K562 (cell line): ENCODE results near the gene BORCS5. TPM values are rescaled to one million over a fixed set of nuclear protein-coding genes. Genes with fewer than 3 reads are reported as not detected.

Source experiments
- CHD2 ChIP-seq: IDR thresholded peaks from 2 replicates; pipeline ENCODE4 v1.6.1; 2011; ENCODE audit warnings: low read depth, low read length
- E4F1 ChIP-seq: fragments of 250-450 bp; sonication (Bioruptor Pico); IDR thresholded peaks from 2 replicates; pipeline ENCODE4 v1.5.0; 2021; ENCODE audit warnings: mild to moderate bottlenecking, borderline replicate concordance
- FOXK1 ChIP-seq: sonication (generic); formaldehyde crosslinking; IDR thresholded peaks from 2 replicates; pipeline ENCODE4 v1.8.0; 2022; ENCODE audit warnings: missing genetic modification reagents, mild to moderate bottlenecking, borderline replicate concordance
- MXD1 ChIP-seq: fragments of 250-450 bp; sonication (Bioruptor Pico); IDR thresholded peaks from 2 replicates; pipeline ENCODE4 v1.8.0; 2021; ENCODE audit warnings: borderline replicate concordance, mild to moderate bottlenecking, moderate library complexity; ENCODE audit not compliant: poor library complexity, severe bottlenecking
- RFX5 ChIP-seq: IDR thresholded peaks from 2 replicates; pipeline ENCODE4 v1.6.1; 2011; ENCODE audit warnings: low read depth, mild to moderate bottlenecking, improper control_type of control experiment, low read length
- RUNX1 ChIP-seq: sonication (generic); IDR thresholded peaks from 2 replicates; pipeline ENCODE4 v1.6.1; 2016; ENCODE audit warnings: antibody characterized with exemption, low read depth
- ZNF165 ChIP-seq: fragments of 250-450 bp; sonication (Bioruptor Pico); IDR thresholded peaks from 2 replicates; pipeline ENCODE4 v1.4.0; 2020; ENCODE audit warnings: borderline replicate concordance
- polyA plus RNA-seq, 8 experiments: library from polyadenylated mRNA; depleted of rRNA in 4 of 8; stranded (reverse) in 5 of 8; unstranded in 3 of 8; fragments of >200 nt; fragmentation: Nextera tagmentation in 2 of 8; fragmentation: Illumina TruSeq in 1 of 8; extraction: Ambion mirVana in 2 of 8; extraction: Trizol in 1 of 8; gene quantifications; 2 replicates each; pipeline versions ENCODE4 v1.2.1 to v1.2.3, GENCODE V29; 2011 to 2014; ENCODE audit warnings: inconsistent platforms in 1 of 8, missing spikeins in 1 of 8
- total RNA-seq, 7 experiments: library from RNA; depleted of rRNA in 6 of 7; stranded (reverse); fragments of >200 nt in 6 of 7; fragmentation: Illumina TruSeq in 2 of 7; extraction: Trizol in 2 of 7; gene quantifications; 2 replicates each; pipeline versions ENCODE4 v1.2.1 to v1.2.3, GENCODE V29; 2011 to 2021; ENCODE audit warnings: low replicate concordance in 1 of 7
- TF ChIP-seq, protein P1 (sequence below): sonication (generic); formaldehyde crosslinking; IDR thresholded peaks from 2 replicates; pipeline ENCODE4 v1.8.0; 2023; ENCODE audit warnings: missing genetic modification reagents, mild to moderate bottlenecking, borderline replicate concordance
- TF ChIP-seq, protein P2 (sequence below), 2 experiments: IDR thresholded peaks; 2 replicates each; pipeline ENCODE4 v1.6.1; 2012; ENCODE audit warnings: improper control_type of control experiment in 2 of 2, low read depth in 2 of 2, low read length in 2 of 2, borderline replicate concordance in 1 of 2
- TF ChIP-seq, protein P3 (sequence below), 2 experiments: fragments of 450-650 bp in 1 of 2; sonication (generic) in 1 of 2; formaldehyde crosslinking in 1 of 2; IDR thresholded peaks in 1 of 2; conservative IDR thresholded peaks in 1 of 2; 2 replicates each; pipeline versions ENCODE4 v1.6.1 to v1.8.1; 2016 to 2023; ENCODE audit warnings: mild to moderate bottlenecking in 2 of 2, moderate library complexity in 2 of 2, inconsistent platforms in 1 of 2, missing genetic modification reagents in 1 of 2
- TF ChIP-seq, protein P4 (sequence below): sonication (generic); formaldehyde crosslinking; IDR thresholded peaks from 2 replicates; pipeline ENCODE4 v1.8.1; 2022; ENCODE audit warnings: missing genetic modification reagents

Gene BORCS5
- total and polyA plus RNA-seq, 9 of the 15 experiments (the other 6 are each of a cell fraction or from before 2014, with no cell fraction given): 0.31 to 12.4 (median 6.6) TPM

GRCh38 chr12:12403264-12404248 is 46.7 kb downstream of the BORCS5 start (continued):
- TF ChIP-seq E4F1 (CRISPR knock-in tag) (no peak), RUNX1 (no peak), CHD2 (no peak), MXD1 (CRISPR knock-in tag) (no peak), RFX5 (no peak), FOXK1 (CRISPR knock-in tag) (no peak), ZNF165 (CRISPR knock-in tag) (no peak)
- TF ChIP-seq, protein P1, sequence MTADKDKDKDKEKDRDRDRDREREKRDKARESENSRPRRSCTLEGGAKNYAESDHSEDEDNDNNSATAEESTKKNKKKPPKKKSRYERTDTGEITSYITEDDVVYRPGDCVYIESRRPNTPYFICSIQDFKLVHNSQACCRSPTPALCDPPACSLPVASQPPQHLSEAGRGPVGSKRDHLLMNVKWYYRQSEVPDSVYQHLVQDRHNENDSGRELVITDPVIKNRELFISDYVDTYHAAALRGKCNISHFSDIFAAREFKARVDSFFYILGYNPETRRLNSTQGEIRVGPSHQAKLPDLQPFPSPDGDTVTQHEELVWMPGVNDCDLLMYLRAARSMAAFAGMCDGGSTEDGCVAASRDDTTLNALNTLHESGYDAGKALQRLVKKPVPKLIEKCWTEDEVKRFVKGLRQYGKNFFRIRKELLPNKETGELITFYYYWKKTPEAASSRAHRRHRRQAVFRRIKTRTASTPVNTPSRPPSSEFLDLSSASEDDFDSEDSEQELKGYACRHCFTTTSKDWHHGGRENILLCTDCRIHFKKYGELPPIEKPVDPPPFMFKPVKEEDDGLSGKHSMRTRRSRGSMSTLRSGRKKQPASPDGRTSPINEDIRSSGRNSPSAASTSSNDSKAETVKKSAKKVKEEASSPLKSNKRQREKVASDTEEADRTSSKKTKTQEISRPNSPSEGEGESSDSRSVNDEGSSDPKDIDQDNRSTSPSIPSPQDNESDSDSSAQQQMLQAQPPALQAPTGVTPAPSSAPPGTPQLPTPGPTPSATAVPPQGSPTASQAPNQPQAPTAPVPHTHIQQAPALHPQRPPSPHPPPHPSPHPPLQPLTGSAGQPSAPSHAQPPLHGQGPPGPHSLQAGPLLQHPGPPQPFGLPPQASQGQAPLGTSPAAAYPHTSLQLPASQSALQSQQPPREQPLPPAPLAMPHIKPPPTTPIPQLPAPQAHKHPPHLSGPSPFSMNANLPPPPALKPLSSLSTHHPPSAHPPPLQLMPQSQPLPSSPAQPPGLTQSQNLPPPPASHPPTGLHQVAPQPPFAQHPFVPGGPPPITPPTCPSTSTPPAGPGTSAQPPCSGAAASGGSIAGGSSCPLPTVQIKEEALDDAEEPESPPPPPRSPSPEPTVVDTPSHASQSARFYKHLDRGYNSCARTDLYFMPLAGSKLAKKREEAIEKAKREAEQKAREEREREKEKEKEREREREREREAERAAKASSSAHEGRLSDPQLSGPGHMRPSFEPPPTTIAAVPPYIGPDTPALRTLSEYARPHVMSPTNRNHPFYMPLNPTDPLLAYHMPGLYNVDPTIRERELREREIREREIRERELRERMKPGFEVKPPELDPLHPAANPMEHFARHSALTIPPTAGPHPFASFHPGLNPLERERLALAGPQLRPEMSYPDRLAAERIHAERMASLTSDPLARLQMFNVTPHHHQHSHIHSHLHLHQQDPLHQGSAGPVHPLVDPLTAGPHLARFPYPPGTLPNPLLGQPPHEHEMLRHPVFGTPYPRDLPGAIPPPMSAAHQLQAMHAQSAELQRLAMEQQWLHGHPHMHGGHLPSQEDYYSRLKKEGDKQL (CRISPR knock-in tag): no peak
- TF ChIP-seq, protein P2, sequence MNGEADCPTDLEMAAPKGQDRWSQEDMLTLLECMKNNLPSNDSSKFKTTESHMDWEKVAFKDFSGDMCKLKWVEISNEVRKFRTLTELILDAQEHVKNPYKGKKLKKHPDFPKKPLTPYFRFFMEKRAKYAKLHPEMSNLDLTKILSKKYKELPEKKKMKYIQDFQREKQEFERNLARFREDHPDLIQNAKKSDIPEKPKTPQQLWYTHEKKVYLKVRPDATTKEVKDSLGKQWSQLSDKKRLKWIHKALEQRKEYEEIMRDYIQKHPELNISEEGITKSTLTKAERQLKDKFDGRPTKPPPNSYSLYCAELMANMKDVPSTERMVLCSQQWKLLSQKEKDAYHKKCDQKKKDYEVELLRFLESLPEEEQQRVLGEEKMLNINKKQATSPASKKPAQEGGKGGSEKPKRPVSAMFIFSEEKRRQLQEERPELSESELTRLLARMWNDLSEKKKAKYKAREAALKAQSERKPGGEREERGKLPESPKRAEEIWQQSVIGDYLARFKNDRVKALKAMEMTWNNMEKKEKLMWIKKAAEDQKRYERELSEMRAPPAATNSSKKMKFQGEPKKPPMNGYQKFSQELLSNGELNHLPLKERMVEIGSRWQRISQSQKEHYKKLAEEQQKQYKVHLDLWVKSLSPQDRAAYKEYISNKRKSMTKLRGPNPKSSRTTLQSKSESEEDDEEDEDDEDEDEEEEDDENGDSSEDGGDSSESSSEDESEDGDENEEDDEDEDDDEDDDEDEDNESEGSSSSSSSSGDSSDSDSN (IDR thresholded peaks at IDR 0.05; ENCODE audit: borderline replicate concordance in 1 of 2, low read depth in 2 of 2, low read length in 2 of 2): no peak
- TF ChIP-seq, protein P3, sequence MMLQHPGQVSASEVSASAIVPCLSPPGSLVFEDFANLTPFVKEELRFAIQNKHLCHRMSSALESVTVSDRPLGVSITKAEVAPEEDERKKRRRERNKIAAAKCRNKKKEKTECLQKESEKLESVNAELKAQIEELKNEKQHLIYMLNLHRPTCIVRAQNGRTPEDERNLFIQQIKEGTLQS (IDR thresholded peaks at IDR 0.05): peak; percentile 62
- TF ChIP-seq, protein P3 (CRISPR knock-in tag; conservative IDR thresholded peaks at IDR 0.05): no peak
- TF ChIP-seq, protein P4, sequence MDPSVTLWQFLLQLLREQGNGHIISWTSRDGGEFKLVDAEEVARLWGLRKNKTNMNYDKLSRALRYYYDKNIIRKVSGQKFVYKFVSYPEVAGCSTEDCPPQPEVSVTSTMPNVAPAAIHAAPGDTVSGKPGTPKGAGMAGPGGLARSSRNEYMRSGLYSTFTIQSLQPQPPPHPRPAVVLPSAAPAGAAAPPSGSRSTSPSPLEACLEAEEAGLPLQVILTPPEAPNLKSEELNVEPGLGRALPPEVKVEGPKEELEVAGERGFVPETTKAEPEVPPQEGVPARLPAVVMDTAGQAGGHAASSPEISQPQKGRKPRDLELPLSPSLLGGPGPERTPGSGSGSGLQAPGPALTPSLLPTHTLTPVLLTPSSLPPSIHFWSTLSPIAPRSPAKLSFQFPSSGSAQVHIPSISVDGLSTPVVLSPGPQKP (CRISPR knock-in tag): no peak
